Measurements from ENCODE around the gene DSCAML1. TPM values are rescaled to one million over a fixed set of nuclear protein-coding genes. Genes with fewer than 3 reads are reported as not detected.

DSCAML1 gene
- total and polyA plus RNA-seq, 9 of the 15 experiments (the other 6 are each of a cell fraction or from before 2014, with no cell fraction given) = not detected

DNA sequence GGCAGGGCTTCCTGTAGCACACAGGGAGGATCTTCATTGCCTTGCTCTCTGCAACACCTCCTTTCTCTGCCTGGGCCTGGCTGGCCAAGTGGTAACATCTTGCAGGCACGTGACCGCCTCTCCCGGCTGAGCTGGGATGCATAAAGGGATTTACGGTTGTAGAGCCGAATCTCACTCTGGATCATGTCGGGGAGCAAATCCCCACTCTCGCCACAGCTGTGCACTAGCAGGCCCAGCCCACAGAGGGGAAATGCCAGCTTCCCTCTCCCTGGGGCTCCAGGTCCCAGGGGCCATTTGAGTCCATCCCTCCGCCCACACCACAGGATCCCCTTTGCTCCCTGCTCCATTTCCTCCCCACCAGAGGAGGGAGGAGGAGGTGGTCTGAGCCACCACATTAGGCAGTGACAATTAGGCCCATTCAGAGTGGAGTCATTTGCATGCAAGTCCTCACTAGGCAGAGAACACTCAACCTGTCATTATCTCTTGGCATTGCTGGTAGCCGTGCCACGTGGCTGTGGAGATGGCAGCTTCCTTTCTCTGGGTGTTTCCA is 196.7 kb downstream of the DSCAML1 start (continued):
- TF ChIP-seq ETV5 (CRISPR knock-in tag; IDR thresholded peaks at IDR 0.05; ENCODE audit: low read depth) = no peak
- TF ChIP-seq, protein P1, sequence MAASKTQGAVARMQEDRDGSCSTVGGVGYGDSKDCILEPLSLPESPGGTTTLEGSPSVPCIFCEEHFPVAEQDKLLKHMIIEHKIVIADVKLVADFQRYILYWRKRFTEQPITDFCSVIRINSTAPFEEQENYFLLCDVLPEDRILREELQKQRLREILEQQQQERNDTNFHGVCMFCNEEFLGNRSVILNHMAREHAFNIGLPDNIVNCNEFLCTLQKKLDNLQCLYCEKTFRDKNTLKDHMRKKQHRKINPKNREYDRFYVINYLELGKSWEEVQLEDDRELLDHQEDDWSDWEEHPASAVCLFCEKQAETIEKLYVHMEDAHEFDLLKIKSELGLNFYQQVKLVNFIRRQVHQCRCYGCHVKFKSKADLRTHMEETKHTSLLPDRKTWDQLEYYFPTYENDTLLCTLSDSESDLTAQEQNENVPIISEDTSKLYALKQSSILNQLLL (CRISPR knock-in tag; IDR thresholded peaks at IDR 0.05; ENCODE audit: borderline replicate concordance) = no peak
- no peak for TF ChIP-seq SMARCA5 (IDR thresholded peaks at IDR 0.05)
- no peak for TF ChIP-seq EWSR1 (IDR thresholded peaks at IDR 0.05; ENCODE audit: borderline replicate concordance, low read depth, partially characterized antibody)

DNA sequence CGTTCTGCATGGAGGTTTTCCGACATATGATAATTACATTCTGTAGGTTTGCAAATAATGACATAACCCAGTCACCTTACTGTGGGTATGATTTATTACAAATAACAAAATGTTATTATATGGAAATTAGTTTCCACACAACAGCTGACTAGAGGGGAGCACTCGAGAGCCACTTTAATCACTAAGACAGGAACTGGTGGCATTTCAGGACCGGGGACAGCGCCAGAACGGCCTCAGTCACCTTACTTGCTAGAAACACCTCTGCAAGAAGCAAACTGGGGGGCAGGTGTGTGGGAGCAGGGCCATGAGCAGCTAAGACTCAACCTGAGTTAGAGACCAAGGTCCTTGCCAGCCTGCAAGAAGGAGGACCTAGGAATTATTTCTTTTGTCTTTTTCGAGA is 199.9 kb downstream of the DSCAML1 start:
- no peak overlapping the region for H3K4me2 ChIP-seq (ENCODE audit: insufficient read depth, low read length)
- ChIA-PET CTCF (ENCODE audit: low intra/inter-chr PET ratio) (no interaction called here), POLR2A (no interaction called here)
- no peak overlapping the region for H3K4me3 ChIP-seq
- H3K36me3 ChIP-seq (ENCODE audit: control insufficient read depth, insufficient read depth, low read length) = no peaks in the 10 kb centered on the region
- no TSS peak for BruUV-seq (replicated peaks)
- 0 out of 2 replicates have a peak, but pooled peaks cover 13% of the 10 kb centered on the region for H4K20me1 ChIP-seq (replicated peaks; ENCODE audit: control insufficient read depth, insufficient read depth, low read length)
- peak; percentile 70 for ATAC-seq
- intact Hi-C loops (cut with micrococcal nuclease) = no loop called here
- H3K27me3 ChIP-seq (ENCODE audit: control insufficient read depth in 2 of 2, insufficient read depth in 2 of 2, low read length in 2 of 2) = peaks cover 0 to 41% of the 10 kb centered on the region in 2 experiments; a peak in 3 of 5 replicates
- no peaks in the 10 kb centered on the region for H3K9me1 ChIP-seq (ENCODE audit: control insufficient read depth, insufficient read depth, low read length)
- no peaks in the 10 kb centered on the region for H3K79me2 ChIP-seq (ENCODE audit: control insufficient read depth, insufficient read depth, low read length)
- WGBS (ENCODE audit: insufficient coverage, low coverage, missing lambda C conversion rate) = 5% methylated on average over 7 of the region's 7 CpGs
- H3K9me3 ChIP-seq (replicated peaks; ENCODE audit: control insufficient read depth, insufficient read depth, low read depth, low read length) = no peaks in the 10 kb centered on the region
- H3K9ac ChIP-seq (ENCODE audit: insufficient read depth in 1 of 2, low read depth in 2 of 2, low read length in 2 of 2) = no peak overlapping the region
- H3K27ac ChIP-seq (ENCODE audit: extremely low read depth, low read depth, low read length) = no peak overlapping the region
- FAIRE-seq = no peak
- no peak overlapping the region for H2AFZ ChIP-seq (ENCODE audit: low read depth, low read length)
- H3K4me1 ChIP-seq (replicated peaks in 1 of 2; ENCODE audit: control insufficient read depth in 2 of 2, insufficient read depth in 2 of 2, low read length in 2 of 2) = no peaks in the 10 kb centered on the region
- in situ Hi-C loops (cut with MboI) = no loop called here
- DNase-seq (ENCODE audit: extremely low read depth in 1 of 4, low spot score in 3 of 4) = peak; percentile 41 to 59 (median 50)
- TF ChIP-seq TEAD1 (CRISPR knock-in tag; IDR thresholded peaks at IDR 0.05) (peak in 1 of 2 experiments; percentile 41; a peak in 1 of 4 replicates), ZNF778 (CRISPR knock-in tag; IDR thresholded peaks at IDR 0.05) (no peak), BRD9 (IDR thresholded peaks at IDR 0.05; ENCODE audit: low read depth, partially characterized antibody) (no peak), HDAC3 (IDR thresholded peaks at IDR 0.05; ENCODE audit: borderline replicate concordance, partially characterized antibody) (no peak), ZBTB8A (IDR thresholded peaks at IDR 0.05; ENCODE audit: partially characterized antibody) (no peak), ZSCAN29 (IDR thresholded peaks at IDR 0.05) (no peak), SAP30 (IDR thresholded peaks at IDR 0.05; ENCODE audit: borderline replicate concordance, insufficient read depth, low read depth, low read length, poor library complexity, severe bottlenecking) (no peak), POLR2B (IDR thresholded peaks at IDR 0.05; ENCODE audit: low read depth, partially characterized antibody) (no peak), NR1H2 (CRISPR knock-in tag; IDR thresholded peaks at IDR 0.05) (no peak), SMARCA4 (IDR thresholded peaks at IDR 0.05) (no peak), DPF2 (IDR thresholded peaks at IDR 0.05) (no peak)
- TF ChIP-seq, protein P2, sequence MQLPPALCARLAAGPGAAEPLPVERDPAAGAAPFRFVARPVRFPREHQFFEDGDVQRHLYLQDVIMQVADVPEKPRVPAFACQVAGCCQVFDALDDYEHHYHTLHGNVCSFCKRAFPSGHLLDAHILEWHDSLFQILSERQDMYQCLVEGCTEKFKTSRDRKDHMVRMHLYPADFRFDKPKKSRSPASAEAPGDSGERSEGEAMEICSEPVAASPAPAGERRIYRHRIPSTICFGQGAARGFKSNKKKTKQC (CRISPR knock-in tag; IDR thresholded peaks at IDR 0.05) = peak; percentile 70; the same call in 1 of the 2 replicates
- TF ChIP-seq, protein P3, sequence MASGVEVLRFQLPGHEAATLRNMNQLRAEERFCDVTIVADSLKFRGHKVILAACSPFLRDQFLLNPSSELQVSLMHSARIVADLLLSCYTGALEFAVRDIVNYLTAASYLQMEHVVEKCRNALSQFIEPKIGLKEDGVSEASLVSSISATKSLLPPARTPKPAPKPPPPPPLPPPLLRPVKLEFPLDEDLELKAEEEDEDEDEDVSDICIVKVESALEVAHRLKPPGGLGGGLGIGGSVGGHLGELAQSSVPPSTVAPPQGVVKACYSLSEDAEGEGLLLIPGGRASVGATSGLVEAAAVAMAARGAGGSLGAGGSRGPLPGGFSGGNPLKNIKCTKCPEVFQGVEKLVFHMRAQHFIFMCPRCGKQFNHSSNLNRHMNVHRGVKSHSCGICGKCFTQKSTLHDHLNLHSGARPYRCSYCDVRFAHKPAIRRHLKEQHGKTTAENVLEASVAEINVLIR (CRISPR knock-in tag; IDR thresholded peaks at IDR 0.05) = no peak

Measured in K562 (cell line).